LNCAP (cell line): ENCODE measurements around the gene SYNJ2BP.

Experiments used
- CTCF ChIP-seq: fragments of 450-650 bp; IDR thresholded peaks from 2 replicates; pipeline ENCODE4 v1.5.1; 2017; ENCODE audit warnings: mild to moderate bottlenecking

Gene SYNJ2BP

GRCh38 chr14:70416725-70417349 lies at the start of gene SYNJ2BP:
Gene SYNJ2BP, minus strand, starts transcription at chr14:70417090. Its CDS starts 127 bp downstream, at chr14:70416963.
- TF ChIP-seq CTCF = no peak

- no peak for TF ChIP-seq CTCF
Measured at GRCh38 chr14:70454731-70455130, 37.8 kb upstream of the SYNJ2BP start.

- TF ChIP-seq CTCF = no peak
Measured at GRCh38 chr14:70451874-70452273, 35.0 kb upstream of the SYNJ2BP start, which contains the start of gene ADAM21. Gene ADAM21, plus strand, starts transcription at chr14:70452174. Its CDS starts 5,326 bp downstream, at chr14:70457500.

GRCh38 chr14:70448633-70449340 lies 31.9 kb upstream of the SYNJ2BP start:
- TF ChIP-seq CTCF = no peak

- TF ChIP-seq CTCF = no peak
Measured at GRCh38 chr14:70442750-70443149, 25.9 kb upstream of the SYNJ2BP start.

GRCh38 chr14:70441641-70442040 lies 24.8 kb upstream of the SYNJ2BP start:
- no peak for TF ChIP-seq CTCF

- no peak for TF ChIP-seq CTCF
Measured at GRCh38 chr14:70436867-70437266, 20.0 kb upstream of the SYNJ2BP start.
